GM23338 (cell line): Measurements from ENCODE around the gene STRIP1.

ENCODE experiments used
- CREB1 ChIP-seq: fragments of 250-450 bp; sonication (Bioruptor Pico); IDR thresholded peaks from 2 replicates; pipeline ENCODE4 v1.5.0; 2020; ENCODE audit warnings: low read depth, mild to moderate bottlenecking, moderate library complexity
- EZH2 ChIP-seq: fragments of 200-600 bp; sonication (generic); IDR thresholded peaks from one replicate; pipeline ENCODE4 v1.8.0; 2017; ENCODE audit warnings: antibody characterized with exemption, mild to moderate bottlenecking, low read depth; ENCODE audit not compliant: unreplicated experiment
- JUNB ChIP-seq: IDR thresholded peaks from one replicate; pipeline ENCODE4 v1.6.1; 2016; ENCODE audit warnings: antibody characterized with exemption; ENCODE audit not compliant: unreplicated experiment
- POLR2AphosphoS5 ChIP-seq: IDR thresholded peaks from 2 replicates; pipeline ENCODE4 v1.6.1; 2016; ENCODE audit warnings: antibody characterized with exemption, low read depth
- STAT1 ChIP-seq: IDR thresholded peaks from one replicate; pipeline ENCODE4 v1.6.1; 2016; ENCODE audit warnings: antibody characterized with exemption; ENCODE audit not compliant: unreplicated experiment
- TF ChIP-seq, protein P1 (sequence below), 2 experiments: fragments of 200-600 bp in 1 of 2; sonication (generic) in 1 of 2; conservative IDR thresholded peaks; 2 replicates each; pipeline versions ENCODE4 v1.5.1 to v1.6.1; 2016 to 2017; ENCODE audit warnings: antibody characterized with exemption in 2 of 2, low read depth in 2 of 2, mild to moderate bottlenecking in 2 of 2, moderate library complexity in 1 of 2
- TF ChIP-seq, protein P2 (sequence below): IDR thresholded peaks from one replicate; pipeline ENCODE4 v1.6.1; 2018; ENCODE audit warnings: antibody characterized with exemption; ENCODE audit not compliant: unreplicated experiment
- TF ChIP-seq, protein P3 (sequence below): IDR thresholded peaks from 2 replicates; pipeline ENCODE4 v1.6.1; 2016; ENCODE audit warnings: antibody characterized with exemption

DNA sequence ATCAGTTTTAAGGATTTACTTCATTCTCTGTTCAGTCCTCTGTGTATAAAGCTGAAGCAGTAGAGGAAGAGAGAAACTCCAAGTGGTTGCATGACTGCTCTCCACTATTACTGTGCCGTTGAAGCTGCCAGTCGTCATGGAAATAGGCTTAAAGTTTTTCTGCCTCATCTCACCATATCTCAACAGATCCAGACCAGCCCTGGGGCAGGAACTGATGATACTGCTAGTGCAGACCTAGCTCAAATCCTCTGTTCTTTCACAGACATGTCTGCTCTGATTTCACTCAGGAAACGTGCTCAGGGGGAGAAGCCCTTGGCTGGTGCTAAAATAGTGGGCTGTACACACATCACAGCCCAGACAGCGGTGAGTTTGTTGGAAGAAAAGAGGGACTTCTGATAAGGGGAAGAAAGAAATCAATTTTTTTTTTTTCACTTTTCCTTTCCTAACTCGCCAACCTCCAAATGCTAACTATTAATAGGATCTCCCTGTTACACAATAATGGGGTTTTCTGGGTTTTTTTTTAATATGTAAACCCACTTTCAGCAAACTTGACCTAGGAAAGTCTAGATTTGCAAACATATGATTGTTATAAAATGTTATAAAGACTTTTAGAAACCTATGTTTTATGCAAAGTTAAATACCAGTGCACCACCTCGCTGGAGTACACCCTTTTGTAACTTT, 22.2 kb upstream of the STRIP1 start:
- TF ChIP-seq, protein P1, sequence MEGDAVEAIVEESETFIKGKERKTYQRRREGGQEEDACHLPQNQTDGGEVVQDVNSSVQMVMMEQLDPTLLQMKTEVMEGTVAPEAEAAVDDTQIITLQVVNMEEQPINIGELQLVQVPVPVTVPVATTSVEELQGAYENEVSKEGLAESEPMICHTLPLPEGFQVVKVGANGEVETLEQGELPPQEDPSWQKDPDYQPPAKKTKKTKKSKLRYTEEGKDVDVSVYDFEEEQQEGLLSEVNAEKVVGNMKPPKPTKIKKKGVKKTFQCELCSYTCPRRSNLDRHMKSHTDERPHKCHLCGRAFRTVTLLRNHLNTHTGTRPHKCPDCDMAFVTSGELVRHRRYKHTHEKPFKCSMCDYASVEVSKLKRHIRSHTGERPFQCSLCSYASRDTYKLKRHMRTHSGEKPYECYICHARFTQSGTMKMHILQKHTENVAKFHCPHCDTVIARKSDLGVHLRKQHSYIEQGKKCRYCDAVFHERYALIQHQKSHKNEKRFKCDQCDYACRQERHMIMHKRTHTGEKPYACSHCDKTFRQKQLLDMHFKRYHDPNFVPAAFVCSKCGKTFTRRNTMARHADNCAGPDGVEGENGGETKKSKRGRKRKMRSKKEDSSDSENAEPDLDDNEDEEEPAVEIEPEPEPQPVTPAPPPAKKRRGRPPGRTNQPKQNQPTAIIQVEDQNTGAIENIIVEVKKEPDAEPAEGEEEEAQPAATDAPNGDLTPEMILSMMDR (conservative IDR thresholded peaks at IDR 0.05; ENCODE audit: low read depth in 2 of 2), result no peak
- TF ChIP-seq EZH2 (no peak), CREB1 (CRISPR knock-in tag) (no peak), JUNB (no peak), STAT1 (no peak), POLR2AphosphoS5 (no peak)
- TF ChIP-seq, protein P2, sequence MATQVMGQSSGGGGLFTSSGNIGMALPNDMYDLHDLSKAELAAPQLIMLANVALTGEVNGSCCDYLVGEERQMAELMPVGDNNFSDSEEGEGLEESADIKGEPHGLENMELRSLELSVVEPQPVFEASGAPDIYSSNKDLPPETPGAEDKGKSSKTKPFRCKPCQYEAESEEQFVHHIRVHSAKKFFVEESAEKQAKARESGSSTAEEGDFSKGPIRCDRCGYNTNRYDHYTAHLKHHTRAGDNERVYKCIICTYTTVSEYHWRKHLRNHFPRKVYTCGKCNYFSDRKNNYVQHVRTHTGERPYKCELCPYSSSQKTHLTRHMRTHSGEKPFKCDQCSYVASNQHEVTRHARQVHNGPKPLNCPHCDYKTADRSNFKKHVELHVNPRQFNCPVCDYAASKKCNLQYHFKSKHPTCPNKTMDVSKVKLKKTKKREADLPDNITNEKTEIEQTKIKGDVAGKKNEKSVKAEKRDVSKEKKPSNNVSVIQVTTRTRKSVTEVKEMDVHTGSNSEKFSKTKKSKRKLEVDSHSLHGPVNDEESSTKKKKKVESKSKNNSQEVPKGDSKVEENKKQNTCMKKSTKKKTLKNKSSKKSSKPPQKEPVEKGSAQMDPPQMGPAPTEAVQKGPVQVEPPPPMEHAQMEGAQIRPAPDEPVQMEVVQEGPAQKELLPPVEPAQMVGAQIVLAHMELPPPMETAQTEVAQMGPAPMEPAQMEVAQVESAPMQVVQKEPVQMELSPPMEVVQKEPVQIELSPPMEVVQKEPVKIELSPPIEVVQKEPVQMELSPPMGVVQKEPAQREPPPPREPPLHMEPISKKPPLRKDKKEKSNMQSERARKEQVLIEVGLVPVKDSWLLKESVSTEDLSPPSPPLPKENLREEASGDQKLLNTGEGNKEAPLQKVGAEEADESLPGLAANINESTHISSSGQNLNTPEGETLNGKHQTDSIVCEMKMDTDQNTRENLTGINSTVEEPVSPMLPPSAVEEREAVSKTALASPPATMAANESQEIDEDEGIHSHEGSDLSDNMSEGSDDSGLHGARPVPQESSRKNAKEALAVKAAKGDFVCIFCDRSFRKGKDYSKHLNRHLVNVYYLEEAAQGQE, result no peak
- TF ChIP-seq, protein P3, sequence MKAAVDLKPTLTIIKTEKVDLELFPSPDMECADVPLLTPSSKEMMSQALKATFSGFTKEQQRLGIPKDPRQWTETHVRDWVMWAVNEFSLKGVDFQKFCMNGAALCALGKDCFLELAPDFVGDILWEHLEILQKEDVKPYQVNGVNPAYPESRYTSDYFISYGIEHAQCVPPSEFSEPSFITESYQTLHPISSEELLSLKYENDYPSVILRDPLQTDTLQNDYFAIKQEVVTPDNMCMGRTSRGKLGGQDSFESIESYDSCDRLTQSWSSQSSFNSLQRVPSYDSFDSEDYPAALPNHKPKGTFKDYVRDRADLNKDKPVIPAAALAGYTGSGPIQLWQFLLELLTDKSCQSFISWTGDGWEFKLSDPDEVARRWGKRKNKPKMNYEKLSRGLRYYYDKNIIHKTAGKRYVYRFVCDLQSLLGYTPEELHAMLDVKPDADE, result no peak
